Stimulated activated CD8-positive, alpha-beta memory T cell treated with anti-CD3 and anti-CD28 coated beads, Interleukin-4, amount 100 ng/mL, for 4 hours (primary cell): ENCODE data around the gene RNFT2.
"Not testable (repeated sequence)": the region's sequence is repeated elsewhere in the genome, so short reads cannot be mapped to it uniquely, and the experiment has no call there.

Experiments used
- DNase-seq, 2 donors: peaks; one replicate each; pipeline ENCODE4 v3.0.0-alpha.2; 2020; ENCODE audit warnings: low read depth in 2 of 2, low spot score in 1 of 2

The RNFT2 gene

DNA sequence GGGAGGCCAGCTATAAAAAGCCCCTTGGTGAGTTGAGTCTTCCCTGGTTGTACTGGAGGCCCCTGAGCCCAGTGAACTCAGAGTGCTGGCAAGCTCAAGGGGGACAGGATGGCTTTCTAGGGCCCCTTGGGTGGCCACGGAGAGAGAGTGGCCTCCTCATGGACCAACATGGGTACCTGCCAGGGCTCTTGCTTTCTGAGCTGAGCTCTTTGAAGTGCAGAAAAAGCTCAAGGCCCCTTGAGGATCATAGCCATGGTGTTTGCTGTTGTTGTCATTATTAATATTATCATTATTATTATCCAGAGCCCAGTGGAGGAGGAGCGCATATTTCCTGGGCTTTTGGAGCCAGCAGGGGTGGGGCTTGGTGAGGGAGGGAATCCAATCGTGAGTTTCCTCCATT lies 6.7 kb downstream of the RNFT2 start:
- no peak for DNase-seq

DNA sequence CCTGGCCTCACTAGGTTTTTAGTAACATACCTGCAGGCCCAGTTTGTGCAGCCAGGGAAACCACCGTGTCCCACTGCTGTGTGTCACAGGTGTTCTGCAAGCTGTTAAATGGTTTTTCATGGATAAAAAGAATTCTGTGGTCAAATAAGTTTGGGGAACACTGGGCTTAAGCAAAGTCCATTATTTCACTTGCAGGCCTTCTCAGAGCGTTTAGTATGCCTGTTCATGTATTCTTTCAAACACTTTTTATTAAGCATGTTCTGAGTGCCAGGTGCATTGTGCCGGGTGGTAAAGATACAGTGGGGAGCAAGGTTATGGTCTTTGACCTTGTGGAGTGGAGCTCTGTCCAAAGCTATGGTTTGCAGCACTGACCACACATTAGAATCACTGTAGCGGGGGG lies 7.4 kb downstream of the RNFT2 start:
- DNase-seq, result no peak

DNA sequence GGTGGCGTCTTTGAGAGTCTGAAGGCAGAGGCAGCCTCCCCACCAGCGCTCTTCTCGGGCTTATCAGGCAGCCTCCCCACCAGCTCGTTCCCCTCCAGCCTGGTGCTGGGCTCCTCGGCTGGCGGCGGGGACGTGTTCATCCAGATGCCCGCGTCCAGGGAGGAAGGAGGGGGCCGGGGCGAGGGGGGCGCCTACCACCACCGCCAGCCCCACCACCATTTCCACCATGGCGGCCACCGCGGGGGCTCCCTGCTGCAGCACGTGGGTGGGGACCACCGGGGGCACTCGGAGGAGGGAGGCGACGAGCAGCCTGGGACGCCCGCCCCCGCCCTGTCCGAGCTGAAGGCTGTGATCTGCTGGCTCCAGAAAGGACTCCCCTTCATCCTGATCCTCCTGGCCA lies 11.8 kb downstream of the RNFT2 start:
- no peak for DNase-seq

DNA sequence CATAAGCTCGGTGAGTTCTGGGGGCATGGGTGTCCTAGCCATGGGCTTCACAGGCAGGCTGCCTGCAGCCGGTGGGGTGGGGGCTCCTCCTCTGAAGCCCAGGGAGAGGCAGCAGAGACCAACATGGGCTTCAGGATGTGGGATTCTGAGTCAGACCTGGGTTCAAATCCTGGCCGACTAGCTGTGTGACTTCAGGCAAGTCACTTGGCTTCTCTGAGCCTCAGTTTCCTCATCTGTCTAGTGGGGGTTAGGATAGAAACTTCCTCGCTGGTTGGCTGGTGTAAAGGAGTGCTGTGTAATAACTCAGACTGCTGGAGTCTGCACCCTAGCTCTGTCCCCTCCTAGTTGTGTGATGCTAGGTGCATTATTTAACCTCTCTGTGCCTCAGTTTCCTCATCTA lies 12.2 kb downstream of the RNFT2 start:
- no peak for DNase-seq

DNA sequence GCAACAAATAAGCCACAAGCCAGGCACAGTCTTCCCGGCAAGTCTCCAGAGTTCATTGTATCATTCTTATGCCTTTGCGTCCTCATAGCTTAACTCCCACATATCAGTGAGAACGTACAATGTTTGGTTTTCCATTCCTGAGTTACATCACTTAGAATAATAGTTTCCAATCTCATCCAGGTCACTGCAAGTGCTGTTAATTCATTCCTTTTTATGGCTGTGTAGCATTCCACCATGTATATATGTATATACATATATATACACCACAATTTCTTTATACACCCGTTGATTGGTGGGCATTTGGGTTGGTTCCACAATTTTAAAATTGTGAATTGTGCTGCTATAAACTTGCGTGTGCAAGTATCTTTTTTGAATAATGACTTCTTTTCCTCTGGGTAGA lies 16.0 kb downstream of the RNFT2 start:
- not testable (repeated sequence) for DNase-seq

DNA sequence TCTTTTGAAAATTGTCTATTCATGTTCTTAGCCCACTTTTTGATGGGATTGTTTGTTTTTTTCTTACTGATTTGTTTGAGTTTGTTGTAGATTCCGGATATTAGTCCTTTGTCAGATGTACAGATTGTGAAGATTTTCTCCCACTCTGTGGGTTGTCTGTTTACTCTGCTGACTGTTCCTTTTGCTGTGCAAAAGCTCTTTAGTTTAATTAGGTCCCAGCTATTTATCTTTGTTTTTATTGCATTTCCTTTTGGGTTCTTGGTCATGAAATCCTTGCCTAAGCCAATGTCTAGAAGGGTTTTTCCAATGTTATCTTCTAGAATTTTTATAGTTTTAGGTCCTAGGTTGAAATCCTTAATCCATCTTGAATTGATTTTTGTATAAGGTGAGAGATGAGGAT lies 16.7 kb downstream of the RNFT2 start:
- DNase-seq, result not testable (repeated sequence)

DNA sequence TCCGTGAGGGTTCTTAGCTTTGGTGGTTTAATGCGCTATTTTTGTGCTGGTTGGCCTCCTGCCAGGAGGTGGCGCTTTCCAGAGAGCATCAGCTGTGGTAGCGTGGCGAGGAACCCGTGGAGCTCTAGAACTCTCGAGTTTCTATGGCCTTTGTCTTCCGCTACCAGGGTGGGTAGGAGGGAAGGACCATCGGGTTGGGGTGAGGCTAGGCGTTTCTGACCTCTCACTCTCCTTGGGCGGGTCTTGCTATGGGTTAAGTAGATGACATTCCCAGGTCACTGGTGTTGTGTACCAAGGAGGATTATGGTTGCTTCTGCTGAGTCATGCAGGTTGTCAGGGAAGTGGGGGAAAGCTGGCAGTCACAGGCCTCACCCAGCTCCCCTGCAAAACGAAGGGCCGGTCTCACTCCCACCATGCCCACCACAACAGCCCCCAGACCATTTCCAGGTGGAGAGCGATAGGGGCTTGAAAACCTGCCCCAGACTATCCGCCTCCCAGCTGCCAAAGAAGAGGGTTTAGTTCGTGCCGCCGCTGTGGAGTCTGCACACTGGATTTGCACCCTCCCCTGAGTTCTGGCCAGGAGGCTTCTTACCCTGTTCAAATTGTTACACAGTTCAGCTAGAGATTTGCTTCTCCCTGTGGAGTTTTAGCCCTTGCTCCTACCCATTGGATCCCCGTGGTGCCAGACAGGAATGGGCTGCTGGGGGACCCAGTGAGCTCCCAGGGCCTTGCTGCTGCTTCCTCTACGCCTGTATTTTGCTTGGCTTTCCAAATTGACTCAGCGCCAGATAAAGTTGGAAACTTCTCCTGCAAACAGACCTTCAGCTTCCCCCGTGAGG lies 21.9 kb downstream of the RNFT2 start:
- no peak for DNase-seq

DNA sequence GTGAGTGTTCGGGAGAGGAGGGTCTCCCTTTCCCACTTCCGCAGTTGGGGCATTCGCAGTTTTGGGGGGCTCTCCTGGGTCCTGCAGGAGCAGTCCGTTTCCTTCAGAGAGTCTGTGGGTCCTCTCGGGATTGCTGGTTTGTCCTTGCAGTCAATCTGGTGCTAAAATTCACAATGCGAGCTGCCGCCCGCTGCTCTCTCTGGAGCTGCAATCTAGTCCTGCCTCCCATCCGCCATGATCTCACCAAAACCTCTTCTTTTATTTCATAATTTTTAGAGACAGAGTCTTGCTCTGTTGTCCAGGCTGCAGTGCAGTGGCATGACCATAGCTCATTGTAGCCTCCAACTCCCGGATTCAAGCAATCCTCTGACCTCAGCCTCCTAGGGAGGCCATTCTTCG lies 22.5 kb downstream of the RNFT2 start:
- DNase-seq, result no peak

DNA sequence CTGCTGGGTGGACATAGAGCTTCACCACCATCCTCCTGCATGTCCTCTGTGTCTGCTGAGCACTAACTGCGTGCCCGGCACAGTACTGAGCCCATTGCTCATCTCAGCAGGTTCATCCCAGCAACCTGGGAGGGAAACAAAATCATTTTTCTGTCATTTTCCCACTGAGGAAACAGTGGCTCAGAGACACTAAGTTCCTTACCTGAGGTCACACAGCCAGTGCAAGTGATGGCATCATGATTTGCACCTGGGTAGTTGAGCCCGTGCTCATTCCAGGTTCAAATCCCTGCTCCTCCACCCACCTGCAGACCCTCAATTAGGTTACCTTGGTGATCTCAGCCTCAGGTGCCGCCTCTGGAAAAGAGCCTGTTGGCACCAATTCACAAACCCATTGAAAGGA lies 23.4 kb downstream of the RNFT2 start:
- DNase-seq, result no peak

DNA sequence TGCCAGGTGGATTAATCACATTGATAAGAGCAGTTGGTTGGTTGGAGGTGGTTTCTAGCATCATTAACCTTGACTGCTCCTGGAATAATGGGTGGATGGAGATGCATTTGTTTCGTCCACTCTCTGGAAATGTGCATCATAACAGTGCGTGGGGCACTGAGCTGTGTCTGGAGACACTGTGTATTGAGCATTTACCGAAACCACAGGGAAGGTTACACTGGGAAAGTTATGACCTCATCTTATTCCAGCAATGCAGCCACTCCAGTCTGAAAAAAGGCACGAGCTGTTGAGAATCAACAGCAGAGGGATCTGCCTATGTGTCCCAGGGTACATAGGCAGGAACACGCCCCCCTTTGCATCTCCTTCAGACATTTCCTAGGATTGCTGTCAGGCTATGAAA lies 27.2 kb downstream of the RNFT2 start:
- DNase-seq, result no peak

DNA sequence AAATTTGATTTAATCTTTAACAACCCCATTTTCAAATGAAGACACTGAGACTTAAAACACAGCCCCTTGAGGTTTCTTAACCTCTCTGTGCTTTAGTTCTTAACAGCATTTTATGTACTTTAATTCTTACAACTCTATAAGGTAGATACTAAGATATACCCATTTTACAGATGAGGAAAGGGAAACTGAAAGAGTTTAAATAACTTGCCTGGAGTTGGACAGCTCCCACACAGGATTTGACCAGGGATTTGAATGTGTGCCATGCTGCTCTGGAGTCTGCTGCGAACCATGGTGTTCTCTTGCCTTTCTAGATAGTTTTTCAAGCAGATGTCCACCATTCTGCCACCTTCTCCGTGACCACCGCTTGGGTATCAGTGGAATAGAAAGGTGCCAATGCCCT lies 28.2 kb downstream of the RNFT2 start:
- DNase-seq, result no peak

DNA sequence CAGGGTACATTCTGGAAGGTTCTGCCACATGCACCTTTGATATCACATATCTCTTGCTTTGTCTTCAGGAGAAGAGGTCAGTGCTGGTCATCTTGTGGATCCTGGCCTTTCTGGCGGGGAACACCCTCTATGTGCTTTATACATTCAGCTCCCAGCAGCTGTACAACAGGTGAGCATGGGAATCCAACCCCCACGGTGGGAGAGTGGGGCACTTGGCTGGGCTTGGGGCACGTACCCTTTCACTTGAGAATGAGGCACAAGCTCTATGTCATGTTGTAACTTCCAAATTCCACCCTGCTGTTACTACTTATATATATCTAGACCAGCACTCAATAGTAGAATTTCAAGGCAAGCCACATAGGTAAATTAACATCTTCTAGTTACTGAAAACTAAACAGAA lies 28.6 kb downstream of the RNFT2 start:
- no peak for DNase-seq

DNA sequence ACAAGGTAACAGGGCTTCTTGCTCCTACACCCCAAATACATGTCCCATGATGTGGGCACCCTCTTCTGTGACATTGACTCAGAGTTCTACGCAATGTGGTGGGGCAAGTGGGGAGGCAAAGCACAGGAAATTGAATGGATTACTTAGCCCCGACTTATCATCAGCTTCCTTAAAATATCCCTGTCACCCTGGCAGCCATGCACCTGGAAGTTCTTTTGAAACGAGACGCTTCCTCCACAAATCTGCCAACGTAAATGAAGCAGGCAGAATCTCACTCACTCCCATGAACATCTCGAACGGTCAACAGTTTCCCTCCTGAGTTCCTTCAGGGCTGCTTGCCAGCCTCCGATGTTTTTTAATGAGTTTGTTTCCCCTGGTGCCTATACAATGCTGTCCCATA lies 33.5 kb downstream of the RNFT2 start:
- no peak for DNase-seq

DNA sequence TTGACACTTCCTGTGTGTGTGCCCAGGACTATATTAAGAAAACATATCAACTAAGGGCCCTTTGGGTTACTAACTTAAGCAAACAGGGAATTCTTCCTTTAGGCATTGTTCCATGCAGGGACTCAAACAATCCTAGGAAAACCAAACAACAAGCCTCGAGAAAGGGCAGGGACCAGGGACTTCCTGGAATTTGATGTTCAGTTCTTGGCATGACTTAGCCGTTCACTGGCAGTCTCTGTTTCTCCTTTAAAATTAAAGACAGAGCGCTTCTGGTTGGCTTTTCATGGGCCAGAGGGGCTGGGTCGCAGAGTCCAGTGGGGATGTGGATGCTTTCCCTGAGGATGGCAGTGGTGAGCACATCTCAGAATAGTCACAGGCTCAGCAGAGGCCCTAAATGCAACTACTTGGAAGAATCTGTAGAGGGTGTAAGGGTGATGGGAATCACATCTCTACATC lies 35.2 kb downstream of the RNFT2 start:
- DNase-seq, result no peak

DNA sequence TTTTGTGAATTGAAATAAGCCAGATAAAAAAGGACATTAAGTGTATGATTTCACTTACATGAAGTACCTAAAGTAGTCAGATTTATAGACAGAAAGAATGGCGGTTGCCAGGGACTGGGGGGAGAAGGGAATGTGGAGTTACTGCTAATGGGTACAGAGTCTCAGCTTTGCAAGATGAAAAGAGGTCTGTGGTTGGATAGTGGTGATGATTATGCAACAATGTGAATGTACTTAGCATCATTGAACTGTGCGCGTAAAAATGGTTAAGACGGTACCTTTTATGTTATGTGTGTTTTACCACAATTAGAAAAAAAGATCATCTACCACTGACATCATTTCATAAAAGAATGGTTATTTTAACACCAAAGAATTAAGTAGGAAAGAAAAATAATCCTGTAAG lies 35.9 kb downstream of the RNFT2 start:
- no peak for DNase-seq

DNA sequence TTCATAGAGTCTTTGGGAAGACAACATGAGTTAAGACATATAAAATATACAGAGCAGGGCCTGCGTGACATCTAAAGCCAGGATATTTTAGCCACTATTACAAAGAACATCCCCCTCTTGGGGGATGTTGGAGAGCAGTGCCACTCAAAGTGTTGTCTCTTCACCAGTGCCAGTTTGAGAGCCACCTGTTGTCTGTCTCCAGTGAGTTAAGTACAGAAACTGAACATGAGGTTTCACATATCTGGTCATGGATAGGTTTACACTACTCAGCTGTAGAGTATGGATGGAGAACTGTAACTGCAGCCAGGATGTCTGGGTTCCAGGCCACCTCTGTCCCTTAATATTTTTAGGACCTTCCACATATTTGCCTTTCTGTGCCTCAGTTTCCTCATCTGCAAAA lies 39.1 kb downstream of the RNFT2 start:
- no peak for DNase-seq

DNA sequence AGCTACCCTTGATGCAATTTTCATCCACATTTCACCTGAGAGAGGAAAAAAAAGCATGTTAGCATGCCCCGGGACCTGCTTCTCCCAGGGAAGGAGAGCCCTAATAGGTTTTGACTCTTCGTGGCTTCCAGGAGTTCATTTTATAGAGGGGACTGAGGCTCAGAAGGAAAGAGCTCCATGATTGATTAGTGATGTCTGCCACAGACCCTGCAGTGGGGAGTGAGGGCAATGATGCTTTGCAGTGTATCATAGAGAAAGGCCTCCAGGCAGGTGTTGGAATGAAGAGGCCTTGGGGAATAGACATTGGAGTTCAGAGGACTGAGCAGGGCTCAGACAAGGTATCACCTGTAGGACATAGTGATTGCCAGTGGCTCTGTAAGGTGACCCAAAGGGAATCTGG lies 41.5 kb downstream of the RNFT2 start:
- DNase-seq, result no peak

DNA sequence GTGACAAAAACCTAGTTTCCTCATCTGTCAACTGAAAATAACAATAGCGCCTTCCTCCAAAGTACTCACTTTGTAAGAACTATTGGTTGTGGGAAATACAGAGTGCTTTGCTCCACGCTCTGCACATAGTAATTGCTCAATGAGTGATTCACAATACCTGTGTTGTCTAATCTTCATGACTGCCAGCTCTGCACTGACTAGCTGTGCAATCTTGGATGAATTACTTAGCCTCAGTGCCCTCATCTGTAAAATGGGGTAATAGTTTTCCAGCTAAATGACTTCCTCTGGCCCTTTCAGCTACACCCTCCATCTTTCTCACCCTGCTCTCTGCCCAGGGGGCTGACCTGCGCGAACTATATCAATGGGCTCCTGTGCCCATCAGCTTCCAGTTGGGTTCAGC lies 42.8 kb downstream of the RNFT2 start:
- no peak for DNase-seq

DNA sequence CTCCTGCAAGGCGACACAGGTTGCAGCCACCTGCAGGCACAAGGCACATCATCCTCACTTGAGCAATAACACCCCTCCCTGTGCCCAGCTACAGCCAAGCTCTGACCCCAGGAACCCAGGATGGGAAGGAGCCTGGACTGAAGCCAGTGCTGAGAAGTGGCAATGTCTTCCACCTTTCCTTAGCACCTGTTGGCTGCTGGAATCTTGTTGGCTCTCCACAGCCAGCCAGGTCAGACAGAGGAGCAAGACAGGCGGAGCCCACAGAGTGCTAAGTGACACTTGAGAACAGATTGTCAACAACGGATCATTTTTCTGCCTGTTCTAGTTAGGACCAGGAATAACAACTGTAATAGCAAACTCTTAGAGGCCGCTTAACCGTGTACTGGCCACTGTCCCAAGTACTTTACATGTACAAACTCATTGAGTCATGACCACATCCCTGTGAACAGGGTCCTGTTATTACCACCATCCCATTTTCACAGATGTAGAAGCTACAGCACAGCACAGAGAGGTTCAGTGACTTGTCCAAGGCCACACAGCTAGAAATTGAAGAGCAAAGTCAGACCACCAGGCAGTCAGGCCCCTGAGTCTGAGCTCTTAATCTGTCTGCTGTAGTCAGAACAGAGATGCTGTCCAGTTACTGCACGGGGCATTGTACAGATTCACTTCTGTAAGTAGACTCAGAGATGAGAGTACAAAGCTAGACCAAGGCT lies 45.6 kb downstream of the RNFT2 start:
- no peak for DNase-seq

DNA sequence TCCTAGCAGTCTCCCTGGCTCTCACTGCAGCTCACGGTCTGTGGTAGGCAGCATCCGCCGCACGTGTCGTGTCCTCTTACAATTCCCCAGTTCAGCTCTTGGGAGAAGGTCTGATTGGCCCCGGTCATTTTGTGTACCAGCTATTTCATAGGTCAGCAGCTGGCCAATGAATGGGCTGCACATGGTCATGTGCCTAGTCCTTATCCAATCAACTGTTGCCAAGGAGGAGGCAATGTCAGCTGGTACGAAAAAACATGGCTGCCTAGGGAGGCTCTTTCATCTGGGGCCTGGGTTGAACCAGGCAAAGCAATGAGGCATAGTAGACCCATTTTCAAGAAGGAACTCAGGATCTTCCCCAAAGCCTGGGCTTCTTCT lies 46.1 kb downstream of the RNFT2 start:
- DNase-seq, result no peak

DNA sequence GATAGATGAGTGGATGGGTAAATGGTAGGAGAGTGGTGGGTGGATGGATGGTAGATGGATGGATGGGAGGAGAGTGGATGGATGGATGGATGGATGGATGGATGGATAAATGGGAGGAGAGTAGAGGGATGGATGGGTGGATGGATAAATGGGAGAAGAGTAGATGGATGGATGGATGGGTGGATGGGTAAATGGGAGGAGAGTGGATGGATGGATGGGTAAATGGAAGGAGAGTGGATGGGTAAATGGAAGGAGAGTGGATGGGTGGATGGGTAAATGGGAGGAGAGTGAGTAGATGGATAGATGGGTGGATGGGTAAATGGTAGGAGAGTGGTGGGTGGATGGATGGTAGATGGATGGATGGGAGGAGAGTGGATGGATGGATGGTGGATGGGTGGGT lies 51.4 kb downstream of the RNFT2 start:
- DNase-seq, result not testable (repeated sequence)

DNA sequence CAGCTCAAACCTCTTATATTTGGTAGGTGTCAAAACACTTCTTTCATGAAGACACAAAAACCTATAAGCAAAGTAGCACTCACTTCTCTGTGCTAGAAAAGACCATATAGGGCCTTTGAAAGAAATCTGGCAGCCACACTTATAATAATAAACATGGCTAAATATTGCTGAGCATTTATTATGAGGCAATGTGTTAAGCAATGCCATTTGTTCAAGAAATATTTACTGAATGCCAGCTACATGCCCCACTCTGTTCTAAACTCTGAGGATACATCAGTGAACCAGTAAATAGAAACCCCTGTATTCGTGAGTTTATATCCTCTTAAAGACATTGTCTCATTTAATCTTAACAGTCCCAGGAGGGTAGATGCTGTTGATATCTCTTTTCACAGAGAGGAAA lies 52.0 kb downstream of the RNFT2 start:
- no peak for DNase-seq

DNA sequence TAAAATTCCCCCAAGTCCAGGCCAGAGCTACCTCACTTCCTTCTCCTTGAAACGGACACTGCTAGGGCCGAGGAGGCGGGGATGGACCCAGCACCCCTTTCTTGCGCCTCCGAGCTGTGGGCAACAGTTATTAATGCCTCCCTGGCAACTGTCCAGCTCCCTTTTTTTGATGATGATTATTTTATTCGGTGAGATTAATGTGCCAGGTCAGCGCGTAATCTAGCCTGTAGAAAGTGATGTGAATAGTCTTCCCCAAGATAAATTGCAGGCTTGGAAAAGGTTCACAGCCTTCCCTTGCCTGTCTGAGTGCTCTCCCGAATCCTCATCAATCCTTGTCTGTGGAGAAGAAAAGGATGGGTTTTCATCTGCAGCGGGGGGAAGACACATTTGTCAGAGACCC lies 54.3 kb downstream of the RNFT2 start:
- no peak for DNase-seq
